ENCODE results near the gene DROSHA.

Gene DROSHA

GRCh38 chr5:31355337-31355736, 176.6 kb downstream of the DROSHA start:
- in situ Hi-C loops (cut with MboI; ENCODE audit: low sequenced_read_pairs) = no loop called here
